Gastroesophageal sphincter (tissue), 4 donors: ENCODE data around the gene IL10RA. TPM values are rescaled to one million over a fixed set of nuclear protein-coding genes. Genes with fewer than 3 reads are reported as not detected.

Experiments used
- ATAC-seq: fragments of 150-250 bp; one replicate; pipeline ENCODE4 v1.9.1; 2016; ENCODE audit warnings: mild to moderate bottlenecking, moderate library complexity
- H3K27ac ChIP-seq, 4 donors: fragments of 200-600 bp; sonication (generic) in 3 of 4; 1 replicate in 3 of 4; 2 replicates in 1 of 4; pipeline ENCODE4 v1.5.1; 2016 to 2019
- H3K27me3 ChIP-seq: fragments of 200-600 bp; sonication (generic); one replicate; pipeline ENCODE4 v1.5.1; 2019
- H3K36me3 ChIP-seq, 2 donors: fragments of 200-600 bp; sonication (generic); one replicate each; pipeline ENCODE4 v1.5.1; 2019; ENCODE audit warnings: control low read depth in 1 of 2
- H3K4me1 ChIP-seq, 3 donors: fragments of 200-600 bp; sonication (generic); 1 replicate in 2 of 3; 2 replicates in 1 of 3; pipeline ENCODE4 v1.5.1; 2016 to 2019; ENCODE audit warnings: control low read depth in 2 of 3
- H3K4me3 ChIP-seq, 2 donors: fragments of 200-600 bp; sonication (generic); one replicate each; pipeline ENCODE4 v1.5.1; 2019; ENCODE audit warnings: mild to moderate bottlenecking in 1 of 2, moderate library complexity in 1 of 2
- H3K9me3 ChIP-seq, 3 donors: fragments of 200-600 bp; sonication (generic); one replicate each; pipeline ENCODE4 v1.5.1; 2017 to 2019; ENCODE audit warnings: control low read depth in 2 of 3
- CTCF ChIP-seq, 4 experiments: fragments of 200-600 bp in 2 of 4; fragments of 450-650 bp in 2 of 4; sonication (generic) in 1 of 4; IDR thresholded peaks; one replicate each; pipeline ENCODE4 v1.5.1; 2017 to 2019; ENCODE audit warnings: antibody characterized with exemption in 4 of 4, mild to moderate bottlenecking in 2 of 4, moderate library complexity in 2 of 4
- EP300 ChIP-seq: sonication (generic); formaldehyde crosslinking; IDR thresholded peaks from one replicate; pipeline ENCODE4 v1.6.1; 2017; ENCODE audit warnings: antibody characterized with exemption, mild to moderate bottlenecking
- POLR2A ChIP-seq, 2 donors: fragments of 450-650 bp; IDR thresholded peaks; one replicate each; pipeline ENCODE4 v1.6.1; 2017; ENCODE audit warnings: antibody characterized with exemption in 2 of 2, mild to moderate bottlenecking in 2 of 2, moderate library complexity in 1 of 2
- POLR2AphosphoS5 ChIP-seq: sonication (generic); formaldehyde crosslinking; IDR thresholded peaks from one replicate; pipeline ENCODE4 v1.6.1; 2017; ENCODE audit warnings: antibody characterized with exemption
- WGBS, 2 donors: methylation state at CpG; one replicate each; pipeline ENCODE4 v1.1.5; 2018; ENCODE audit warnings: low coverage in 1 of 2; 5-methylcytosine and 5-hydroxymethylcytosine counted together
- total RNA-seq, 4 donors: library from RNA; depleted of rRNA; stranded (reverse); fragments of >200 nt; gene quantifications; one replicate each; pipeline ENCODE4 v1.1.0, GENCODE V29; 2016

IL10RA gene
- total RNA-seq, 4 donors from 2014 or later: 16.7 to 37.3 (median 24.3) TPM

GRCh38 chr11:117997823-117998579 lies 11.8 kb downstream of the IL10RA start:
- ATAC-seq: no peak
- H3K4me1 ChIP-seq: peaks cover 0 to 8% (median 0%) of the 10 kb centered on the region in 3 donors
- no peaks in the 10 kb centered on the region for H3K27me3 ChIP-seq
- no peak for TF ChIP-seq EP300
- TF ChIP-seq POLR2A (IDR thresholded peaks at IDR 0.05): no peak
- TF ChIP-seq CTCF (IDR thresholded peaks at IDR 0.05): no peak
- no peak for TF ChIP-seq POLR2AphosphoS5
- peaks cover 0 to 57% of the 10 kb centered on the region in 2 donors for H3K36me3 ChIP-seq
- no peak overlapping the region for H3K27ac ChIP-seq
- no peak overlapping the region for H3K4me3 ChIP-seq
- H3K9me3 ChIP-seq: no peaks in the 10 kb centered on the region
- 85 to 91% methylated on average over 8 to 9 of the region's 9 CpGs for WGBS, 2 donors

- H3K4me1 ChIP-seq: peaks cover 0 to 8% (median 0%) of the 10 kb centered on the region in 3 donors
- H3K9me3 ChIP-seq: peaks cover 0 to 3% (median 0%) of the 10 kb centered on the region in 3 donors
- no peak for ATAC-seq
- H3K4me3 ChIP-seq: no peak overlapping the region
- H3K27me3 ChIP-seq: peaks cover 7% of the 10 kb centered on the region
- H3K27ac ChIP-seq: no peak overlapping the region
- WGBS, 2 donors: no CpG with 5 or more reads among the region's 10 CpGs
- TF ChIP-seq POLR2A (IDR thresholded peaks at IDR 0.05) (no peak), CTCF (IDR thresholded peaks at IDR 0.05) (no peak), EP300 (no peak), POLR2AphosphoS5 (no peak)
- H3K36me3 ChIP-seq: peaks cover 0 to 54% of the 10 kb centered on the region in 2 donors
These were observed 12.6 kb downstream of the IL10RA start for GRCh38 chr11:117998664-117999353.

GRCh38 chr11:117999354-117999993 lies 13.3 kb downstream of the IL10RA start:
- Histone ChIP-seq H3K36me3 (peaks cover 0 to 48% of the 10 kb centered on the region in 2 donors), H3K4me3 (no peak overlapping the region), H3K27ac (no peak overlapping the region), H3K27me3 (peaks cover 8% of the 10 kb centered on the region), H3K9me3 (peaks cover 0 to 8% (median 0%) of the 10 kb centered on the region in 3 donors), H3K4me1 (peaks cover 0 to 8% (median 0%) of the 10 kb centered on the region in 3 donors)
- no peak for ATAC-seq
- TF ChIP-seq POLR2A (IDR thresholded peaks at IDR 0.05) (no peak), EP300 (no peak), CTCF (IDR thresholded peaks at IDR 0.05) (no peak), POLR2AphosphoS5 (no peak)
- no CpG with 5 or more reads among the region's 3 CpGs for WGBS, 2 donors

- H3K36me3 ChIP-seq: peaks cover 0 to 42% of the 10 kb centered on the region in 2 donors
- WGBS, 2 donors: 88% methylated on average over 2 of the region's 4 CpGs; no CpG with 5 or more reads in 1 of the 2 donors
- H3K27ac ChIP-seq: no peak overlapping the region
- peaks cover 0 to 8% (median 0%) of the 10 kb centered on the region in 3 donors for H3K9me3 ChIP-seq
- H3K27me3 ChIP-seq: peaks cover 8% of the 10 kb centered on the region
- no peak for TF ChIP-seq POLR2AphosphoS5
- H3K4me3 ChIP-seq: no peak overlapping the region
- peaks cover 0 to 8% (median 0%) of the 10 kb centered on the region in 3 donors for H3K4me1 ChIP-seq
- ATAC-seq: no peak
These were observed 14.1 kb downstream of the IL10RA start for GRCh38 chr11:118000067-118000849.

GRCh38 chr11:118000850-118001228 lies 14.6 kb downstream of the IL10RA start:
- Histone ChIP-seq H3K27ac (no peak overlapping the region), H3K27me3 (peaks cover 8% of the 10 kb centered on the region), H3K4me1 (peaks cover 0 to 8% (median 0%) of the 10 kb centered on the region in 3 donors), H3K4me3 (no peak overlapping the region), H3K9me3 (peaks cover 0 to 8% (median 0%) of the 10 kb centered on the region in 3 donors), H3K36me3 (peaks cover 0 to 36% of the 10 kb centered on the region in 2 donors)
- TF ChIP-seq POLR2A (IDR thresholded peaks at IDR 0.05): no peak
- TF ChIP-seq EP300: no peak
- no peak for TF ChIP-seq POLR2AphosphoS5
- no peak for TF ChIP-seq CTCF (IDR thresholded peaks at IDR 0.05)
- ATAC-seq: no peak
- no CpG with 5 or more reads among the region's 1 CpG for WGBS, 2 donors
